Transverse colon (tissue), 4 donors: ENCODE results near the gene ACSL4. TPM values are rescaled to one million over a fixed set of nuclear protein-coding genes. Genes with fewer than 3 reads are reported as not detected.
A peak's percentile ranks its signal among the peaks of the same experiment; 100 is the strongest.

ENCODE experiments used
- DNase-seq: peaks from one replicate; pipeline ENCODE4 v3.0.0-alpha.2; 2019
- H3K27ac ChIP-seq, 4 donors: fragments of 200-600 bp; sonication (generic); 2 replicates each; pipeline ENCODE4 v1.5.1; 2016 to 2018; ENCODE audit warnings: inconsistent platforms in 4 of 4
- H3K27me3 ChIP-seq: fragments of 200-600 bp; sonication (generic); 2 replicates; pipeline ENCODE4 v1.5.1; 2017; ENCODE audit warnings: inconsistent platforms
- H3K36me3 ChIP-seq, 4 donors: fragments of 200-600 bp; sonication (generic); 2 replicates each; pipeline ENCODE4 v1.5.1; 2017 to 2019; ENCODE audit warnings: inconsistent platforms in 4 of 4
- H3K4me1 ChIP-seq, 4 donors: fragments of 200-600 bp; sonication (generic); 2 replicates each; pipeline ENCODE4 v1.5.1; 2017 to 2020; ENCODE audit warnings: inconsistent platforms in 4 of 4
- H3K4me3 ChIP-seq, 4 donors: fragments of 200-600 bp; sonication (generic); 1 replicate in 1 of 4; 2 replicates in 3 of 4; pipeline versions ENCODE4 v1.5.1 to v1.6.1; 2017 to 2019; ENCODE audit warnings: inconsistent platforms in 4 of 4
- H3K9me3 ChIP-seq, 2 donors: fragments of 200-600 bp; sonication (generic); 2 replicates each; pipeline ENCODE4 v1.5.1; 2017 to 2019; ENCODE audit warnings: inconsistent platforms in 2 of 2
- EP300 ChIP-seq: sonication (generic); formaldehyde crosslinking; IDR thresholded peaks from one replicate; pipeline ENCODE4 v1.6.1; 2017; ENCODE audit warnings: antibody characterized with exemption, low read depth
- POLR2A ChIP-seq: fragments of 450-650 bp; IDR thresholded peaks from one replicate; pipeline ENCODE4 v1.6.1; 2016; ENCODE audit warnings: antibody characterized with exemption, mild to moderate bottlenecking, moderate library complexity
- POLR2AphosphoS5 ChIP-seq, 3 donors: sonication (generic); formaldehyde crosslinking; IDR thresholded peaks; one replicate each; pipeline ENCODE4 v1.6.1; 2016; ENCODE audit warnings: antibody characterized with exemption in 3 of 3
- WGBS, 2 donors: methylation state at CpG; one replicate each; pipeline ENCODE4 v1.1.5; 2018; ENCODE audit warnings: low coverage in 1 of 2; 5-methylcytosine and 5-hydroxymethylcytosine counted together
- in situ Hi-C, 4 donors: fragments of 200-750 bp; cut with MboI; loops; one replicate each; pipeline versions ENCODE4 v1.15.0 to v1.15.1; 2017; ENCODE audit warnings: low sequenced_read_pairs in 3 of 4, low pct_ligation_motif_present in 1 of 4, low pct_unique_long_range_greater_than_20kb in 1 of 4
- intact Hi-C: fragments of 100-400 bp; cut with DNase I; formaldehyde crosslinking; loops from one replicate; pipeline ENCODE4 v1.15.1; 2023; ENCODE audit warnings: low total_unique reads
- total RNA-seq, 4 donors: library from RNA; depleted of rRNA; stranded (reverse); fragments of >200 nt; gene quantifications; one replicate each; pipeline ENCODE4 v1.1.0, GENCODE V29; 2016
- TF ChIP-seq, protein P1 (sequence below), 5 experiments: fragments of 200-600 bp in 3 of 5; fragments of 450-650 bp in 2 of 5; sonication (generic) in 3 of 5; IDR thresholded peaks; 1 replicate in 2 of 5; 2 replicates in 3 of 5; pipeline ENCODE4 v1.5.1; 2016 to 2017; ENCODE audit warnings: antibody characterized with exemption in 5 of 5, inconsistent platforms in 3 of 5, mild to moderate bottlenecking in 2 of 5, moderate library complexity in 1 of 5

Gene ACSL4
- total RNA-seq, 4 donors from 2014 or later = 8.2 to 20.8 (median 9.6) TPM

DNA sequence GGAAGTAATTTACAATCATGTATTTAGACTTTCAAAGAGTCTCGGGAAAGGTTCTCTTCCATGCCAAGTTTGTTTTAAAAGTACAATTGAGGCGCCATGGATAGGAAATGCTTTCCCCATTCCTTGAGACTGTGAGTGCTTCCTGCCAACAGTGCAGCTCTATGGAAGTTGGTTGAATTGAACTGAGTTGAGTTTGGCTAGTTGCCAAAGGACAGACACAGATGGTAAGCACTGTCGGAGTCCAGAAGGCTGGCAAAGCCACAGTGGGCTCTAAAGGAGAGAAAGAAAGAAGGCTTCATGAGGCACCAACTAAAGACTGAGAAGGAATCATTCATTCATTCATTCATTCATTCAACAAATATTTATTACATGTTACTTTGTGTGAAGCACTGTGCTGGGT is 103.7 kb downstream of the ACSL4 start:
- in situ Hi-C loops = no loop called here
- intact Hi-C loops = no loop called here
- H3K27me3 ChIP-seq = no peaks in the 10 kb centered on the region

DNA sequence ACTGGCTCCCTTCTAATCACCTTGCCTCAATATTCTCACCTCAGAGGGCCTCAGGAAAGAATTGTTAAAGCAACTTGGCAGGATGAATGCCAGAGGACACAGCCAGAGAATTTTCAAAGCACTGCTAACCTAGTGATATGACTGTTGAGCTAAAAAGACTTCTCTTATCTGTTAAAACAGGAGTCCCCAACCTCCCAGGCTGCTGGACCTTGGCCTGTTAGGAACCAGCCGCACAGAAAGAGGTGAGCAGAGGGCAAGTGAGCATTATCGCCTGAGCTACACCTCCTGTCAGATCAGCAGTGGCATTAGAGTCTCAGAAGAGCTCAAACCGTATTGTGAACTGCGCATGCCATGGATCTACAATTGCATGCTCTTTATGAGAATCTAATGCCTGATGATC is 106.4 kb downstream of the ACSL4 start:
- no peaks in the 10 kb centered on the region for H3K27me3 ChIP-seq
- no peak for DNase-seq
- TF ChIP-seq, protein P1, sequence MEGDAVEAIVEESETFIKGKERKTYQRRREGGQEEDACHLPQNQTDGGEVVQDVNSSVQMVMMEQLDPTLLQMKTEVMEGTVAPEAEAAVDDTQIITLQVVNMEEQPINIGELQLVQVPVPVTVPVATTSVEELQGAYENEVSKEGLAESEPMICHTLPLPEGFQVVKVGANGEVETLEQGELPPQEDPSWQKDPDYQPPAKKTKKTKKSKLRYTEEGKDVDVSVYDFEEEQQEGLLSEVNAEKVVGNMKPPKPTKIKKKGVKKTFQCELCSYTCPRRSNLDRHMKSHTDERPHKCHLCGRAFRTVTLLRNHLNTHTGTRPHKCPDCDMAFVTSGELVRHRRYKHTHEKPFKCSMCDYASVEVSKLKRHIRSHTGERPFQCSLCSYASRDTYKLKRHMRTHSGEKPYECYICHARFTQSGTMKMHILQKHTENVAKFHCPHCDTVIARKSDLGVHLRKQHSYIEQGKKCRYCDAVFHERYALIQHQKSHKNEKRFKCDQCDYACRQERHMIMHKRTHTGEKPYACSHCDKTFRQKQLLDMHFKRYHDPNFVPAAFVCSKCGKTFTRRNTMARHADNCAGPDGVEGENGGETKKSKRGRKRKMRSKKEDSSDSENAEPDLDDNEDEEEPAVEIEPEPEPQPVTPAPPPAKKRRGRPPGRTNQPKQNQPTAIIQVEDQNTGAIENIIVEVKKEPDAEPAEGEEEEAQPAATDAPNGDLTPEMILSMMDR (IDR thresholded peaks at IDR 0.05) = no peak
- TF ChIP-seq POLR2AphosphoS5 (IDR thresholded peaks at IDR 0.05) (no peak), EP300 (no peak), POLR2A (no peak)
- H3K4me1 ChIP-seq = no peaks in the 10 kb centered on the region
- no peak overlapping the region for H3K4me3 ChIP-seq
- 91% methylated on average over 4 of the region's 4 CpGs; no CpG with 5 or more reads in 1 of the 2 donors for WGBS, 2 donors
- H3K9me3 ChIP-seq = no peaks in the 10 kb centered on the region
- H3K36me3 ChIP-seq = no peaks in the 10 kb centered on the region
- no peak overlapping the region for H3K27ac ChIP-seq
- intact Hi-C loops (no loop called here), in situ Hi-C loops (no loop called here)

More for the DNA sequence above, 103.7 kb downstream of the ACSL4 start:
- Histone ChIP-seq H3K27ac (no peak overlapping the region), H3K36me3 (no peaks in the 10 kb centered on the region), H3K9me3 (no peaks in the 10 kb centered on the region), H3K4me1 (no peaks in the 10 kb centered on the region), H3K4me3 (no peak overlapping the region)
- TF ChIP-seq EP300 = no peak
- TF ChIP-seq, protein P1 (IDR thresholded peaks at IDR 0.05) = no peak
- no peak for TF ChIP-seq POLR2A
- TF ChIP-seq POLR2AphosphoS5 (IDR thresholded peaks at IDR 0.05) = no peak
- 53% methylated on average over 2 to 3 of the region's 3 CpGs for WGBS, 2 donors
- no peak for DNase-seq

DNA sequence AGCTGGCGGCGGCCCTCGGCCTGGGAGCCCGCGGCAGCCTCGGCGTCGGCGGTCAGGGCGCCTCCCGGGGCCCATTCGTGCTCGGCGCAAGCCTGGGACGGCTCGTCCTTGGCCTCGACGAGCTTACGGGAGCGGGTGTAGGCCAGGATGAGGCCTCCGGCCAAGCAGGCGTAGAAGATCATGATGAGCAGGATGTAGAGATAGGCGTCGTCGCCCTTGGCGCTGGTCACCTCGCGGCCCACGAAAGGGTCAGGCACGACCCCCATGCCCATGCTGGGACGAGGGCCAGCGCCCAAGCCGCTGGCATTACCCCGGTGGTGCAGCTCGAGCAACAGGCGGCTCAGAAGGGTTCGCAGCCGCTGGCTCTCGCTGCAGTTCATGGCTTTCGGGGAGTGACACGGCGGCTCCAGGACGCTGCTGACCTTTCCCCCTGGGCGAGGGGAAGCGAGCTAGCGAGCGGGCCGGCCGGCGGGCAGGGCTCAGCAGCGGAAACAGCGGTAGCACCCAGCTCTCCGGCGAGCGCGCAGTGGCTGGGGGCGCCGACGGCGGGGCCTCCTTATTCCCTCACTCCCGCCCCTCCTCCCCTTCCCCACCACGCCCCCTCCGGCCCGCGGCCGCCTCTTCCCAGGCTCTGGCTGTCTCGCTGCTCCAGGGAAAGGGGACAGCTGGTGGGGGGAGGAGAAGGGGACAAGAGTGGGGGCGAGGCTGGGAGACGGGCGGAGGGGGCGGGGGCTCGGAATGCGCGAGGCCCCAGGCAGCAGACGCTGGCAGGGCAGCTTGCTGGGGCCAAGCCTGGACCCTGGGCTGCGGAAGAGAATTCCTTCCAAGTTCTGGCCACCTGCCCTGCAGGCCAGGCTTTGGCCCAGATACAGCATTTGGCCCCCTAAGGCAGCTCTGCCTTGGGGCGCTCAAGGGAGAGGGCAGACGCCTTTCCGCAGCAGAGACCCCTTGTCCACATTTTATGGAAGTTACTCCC is 108.1 kb downstream of the ACSL4 start, which contains the start of gene KCNE5:
TSS of gene KCNE5 (minus strand) at position 532 of the 976 bp plus-strand sequence. CDS start at position 380, 152 bp downstream.
- Histone ChIP-seq H3K36me3 (no peaks in the 10 kb centered on the region), H3K27me3 (no peaks in the 10 kb centered on the region), H3K4me1 (no peaks in the 10 kb centered on the region), H3K4me3 (peak within 1 kb of the TSS in 1 of 4 donors; percentile 26), H3K9me3 (no peaks in the 10 kb centered on the region), H3K27ac (no peak within 1 kb of the TSS)
- WGBS, 2 donors = 61% methylated on average over 35 of the region's 79 CpGs; no CpG with 5 or more reads in 1 of the 2 donors
- intact Hi-C loops = no loop called here
- in situ Hi-C loops = no loop called here
- no peak for DNase-seq
- TF ChIP-seq EP300 (no peak), POLR2A (no peak), POLR2AphosphoS5 (IDR thresholded peaks at IDR 0.05) (no peak)
- TF ChIP-seq, protein P1 (IDR thresholded peaks at IDR 0.05) = no peak

DNA sequence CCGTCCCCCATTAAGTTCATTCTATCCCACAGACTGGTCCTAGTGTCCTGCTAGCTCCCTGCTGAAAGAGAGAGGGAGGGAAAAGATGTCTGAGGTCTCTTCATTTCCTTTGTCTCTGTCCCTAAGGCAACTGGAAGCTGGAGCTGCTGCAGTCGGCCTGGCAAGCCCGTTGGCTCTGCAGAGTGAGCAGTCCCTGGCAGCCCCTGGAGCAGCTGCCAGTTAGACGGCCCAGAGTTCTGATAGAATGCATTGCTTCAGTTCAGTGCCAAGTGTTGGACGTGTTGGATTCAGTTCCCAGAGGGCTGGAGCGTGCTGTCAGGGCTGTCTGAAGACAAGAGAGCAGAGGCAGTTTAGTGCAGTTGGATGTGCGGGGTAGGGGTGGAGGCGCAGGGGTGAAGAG is 109.1 kb downstream of the ACSL4 start:
- no peaks in the 10 kb centered on the region for H3K27me3 ChIP-seq
- DNase-seq = no peak
- in situ Hi-C loops = no loop called here
- no peaks in the 10 kb centered on the region for H3K36me3 ChIP-seq
- H3K27ac ChIP-seq = no peak overlapping the region
- no peak overlapping the region for H3K4me3 ChIP-seq
- 75% methylated on average over 8 of the region's 8 CpGs; no CpG with 5 or more reads in 1 of the 2 donors for WGBS, 2 donors
- TF ChIP-seq EP300 = no peak
- no peak for TF ChIP-seq POLR2AphosphoS5 (IDR thresholded peaks at IDR 0.05)
- TF ChIP-seq, protein P1 (IDR thresholded peaks at IDR 0.05) = no peak
- TF ChIP-seq POLR2A = no peak
- H3K9me3 ChIP-seq = no peaks in the 10 kb centered on the region
- intact Hi-C loops = no loop called here
- no peaks in the 10 kb centered on the region for H3K4me1 ChIP-seq
